ENCODE results near the gene PLEKHJ1. TPM values are rescaled to one million over a fixed set of nuclear protein-coding genes. Genes with fewer than 3 reads are reported as not detected.

PLEKHJ1 gene
- total and polyA plus RNA-seq, 4 donors: 22.2 to 44.5 (median 37.0) TPM

DNA sequence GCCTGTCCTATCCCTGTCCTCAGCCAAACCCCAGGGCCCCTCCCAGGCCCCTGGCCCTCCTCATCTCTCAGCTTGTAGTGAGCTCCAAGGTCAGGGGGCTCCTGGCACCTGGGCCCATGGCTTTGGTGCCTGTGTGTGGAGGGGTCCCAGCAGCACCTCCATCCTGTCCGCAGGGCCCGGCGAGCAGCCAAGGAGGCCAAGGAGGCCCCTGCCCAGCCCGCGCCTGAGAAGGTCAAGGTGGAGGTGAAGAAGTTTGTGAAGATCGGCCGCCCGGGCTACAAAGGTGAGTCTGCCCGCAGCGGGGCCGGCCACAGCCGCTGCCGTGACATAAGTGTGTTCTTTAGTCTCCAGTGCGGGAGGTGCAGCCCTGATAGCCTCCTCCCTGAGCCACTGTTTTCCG, 9.1 kb upstream of the PLEKHJ1 start:
- peaks cover 15 to 39% (median 25%) of the 10 kb centered on the region in 4 donors for H3K4me1 ChIP-seq (ENCODE audit: control insufficient read depth in 4 of 4, insufficient read depth in 4 of 4, low read length in 3 of 4)
- TF ChIP-seq FOXA1 (IDR thresholded peaks at IDR 0.05): no peak
- TF ChIP-seq RXRA (IDR thresholded peaks at IDR 0.05): no peak
- TF ChIP-seq FOXA2 (IDR thresholded peaks at IDR 0.05): no peak
- no peak for TF ChIP-seq TAF1 (conservative IDR thresholded peaks at IDR 0.05)
- TF ChIP-seq SP1 (IDR thresholded peaks at IDR 0.05): no peak
- no peak for TF ChIP-seq ZBTB33 (IDR thresholded peaks at IDR 0.05)
- TF ChIP-seq CTCF (IDR thresholded peaks at IDR 0.05; ENCODE audit: low read depth, low read length, missing input control): no peak
- TF ChIP-seq GABPA (IDR thresholded peaks at IDR 0.05 in 1 of 2, conservative IDR thresholded peaks at IDR 0.05 in 1 of 2): no peak
- TF ChIP-seq MAX (IDR thresholded peaks at IDR 0.05): no peak
- no peak for TF ChIP-seq HNF4G (IDR thresholded peaks at IDR 0.05)
- TF ChIP-seq JUND (IDR thresholded peaks at IDR 0.05): no peak
- TF ChIP-seq HNF4A (conservative IDR thresholded peaks at IDR 0.05): no peak
- TF ChIP-seq, protein P1, sequence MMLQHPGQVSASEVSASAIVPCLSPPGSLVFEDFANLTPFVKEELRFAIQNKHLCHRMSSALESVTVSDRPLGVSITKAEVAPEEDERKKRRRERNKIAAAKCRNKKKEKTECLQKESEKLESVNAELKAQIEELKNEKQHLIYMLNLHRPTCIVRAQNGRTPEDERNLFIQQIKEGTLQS (IDR thresholded peaks at IDR 0.05): no peak
- TF ChIP-seq, protein P2, sequence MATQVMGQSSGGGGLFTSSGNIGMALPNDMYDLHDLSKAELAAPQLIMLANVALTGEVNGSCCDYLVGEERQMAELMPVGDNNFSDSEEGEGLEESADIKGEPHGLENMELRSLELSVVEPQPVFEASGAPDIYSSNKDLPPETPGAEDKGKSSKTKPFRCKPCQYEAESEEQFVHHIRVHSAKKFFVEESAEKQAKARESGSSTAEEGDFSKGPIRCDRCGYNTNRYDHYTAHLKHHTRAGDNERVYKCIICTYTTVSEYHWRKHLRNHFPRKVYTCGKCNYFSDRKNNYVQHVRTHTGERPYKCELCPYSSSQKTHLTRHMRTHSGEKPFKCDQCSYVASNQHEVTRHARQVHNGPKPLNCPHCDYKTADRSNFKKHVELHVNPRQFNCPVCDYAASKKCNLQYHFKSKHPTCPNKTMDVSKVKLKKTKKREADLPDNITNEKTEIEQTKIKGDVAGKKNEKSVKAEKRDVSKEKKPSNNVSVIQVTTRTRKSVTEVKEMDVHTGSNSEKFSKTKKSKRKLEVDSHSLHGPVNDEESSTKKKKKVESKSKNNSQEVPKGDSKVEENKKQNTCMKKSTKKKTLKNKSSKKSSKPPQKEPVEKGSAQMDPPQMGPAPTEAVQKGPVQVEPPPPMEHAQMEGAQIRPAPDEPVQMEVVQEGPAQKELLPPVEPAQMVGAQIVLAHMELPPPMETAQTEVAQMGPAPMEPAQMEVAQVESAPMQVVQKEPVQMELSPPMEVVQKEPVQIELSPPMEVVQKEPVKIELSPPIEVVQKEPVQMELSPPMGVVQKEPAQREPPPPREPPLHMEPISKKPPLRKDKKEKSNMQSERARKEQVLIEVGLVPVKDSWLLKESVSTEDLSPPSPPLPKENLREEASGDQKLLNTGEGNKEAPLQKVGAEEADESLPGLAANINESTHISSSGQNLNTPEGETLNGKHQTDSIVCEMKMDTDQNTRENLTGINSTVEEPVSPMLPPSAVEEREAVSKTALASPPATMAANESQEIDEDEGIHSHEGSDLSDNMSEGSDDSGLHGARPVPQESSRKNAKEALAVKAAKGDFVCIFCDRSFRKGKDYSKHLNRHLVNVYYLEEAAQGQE (IDR thresholded peaks at IDR 0.05): no peak
- no peak for TF ChIP-seq RAD21 (IDR thresholded peaks at IDR 0.05)
- no peak for TF ChIP-seq NR2F2 (IDR thresholded peaks at IDR 0.05)
- no peak for TF ChIP-seq YY1 (IDR thresholded peaks at IDR 0.05)
- H3K9me3 ChIP-seq (ENCODE audit: control insufficient read depth in 4 of 4, low read length in 3 of 4): no peaks in the 10 kb centered on the region
- no peak overlapping the region for H3K9ac ChIP-seq (ENCODE audit: low read depth in 1 of 2, low read length in 2 of 2)
- no peak overlapping the region for H3K4me3 ChIP-seq (ENCODE audit: low read depth in 1 of 3, low read length in 3 of 3)
- no peak for DNase-seq (ENCODE audit: low spot score)
- peaks cover 0 to 6% (median 0%) of the 10 kb centered on the region in 4 donors for H3K27me3 ChIP-seq (ENCODE audit: control insufficient read depth in 4 of 4, insufficient read depth in 4 of 4, low read length in 3 of 4)
- H3K36me3 ChIP-seq (ENCODE audit: control insufficient read depth in 4 of 4, insufficient read depth in 3 of 4, low read depth in 1 of 4, low read length in 3 of 4): peaks cover 10 to 39% (median 32%) of the 10 kb centered on the region in 4 donors
- H3K27ac ChIP-seq (ENCODE audit: low read depth in 1 of 2, low read length in 2 of 2): no peak overlapping the region
- WGBS: 96% methylated on average over 15 of the region's 15 CpGs
